ENCODE data around the gene CLEC20A.

DNA sequence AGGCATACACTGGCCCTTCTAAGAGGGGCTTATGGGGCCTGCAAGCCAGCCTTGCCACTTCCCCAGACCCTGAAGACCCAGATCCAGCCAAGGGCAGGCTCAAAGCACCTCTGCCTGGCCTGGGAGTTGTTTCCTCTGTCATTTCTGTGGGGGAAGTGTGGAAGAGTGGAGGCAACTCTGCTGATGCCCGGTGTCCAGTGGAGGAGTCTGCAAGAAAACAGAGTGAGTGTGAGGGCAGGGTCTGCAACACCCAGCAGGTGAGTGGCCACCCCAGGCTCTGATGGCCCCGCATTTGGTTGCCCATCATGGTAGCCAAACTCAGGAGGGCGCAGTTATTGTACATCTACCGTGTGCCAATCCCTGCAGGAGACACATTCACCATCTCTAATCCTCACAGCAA is 8.4 kb downstream of the CLEC20A start:
- TF ChIP-seq CTCF (IDR thresholded peaks at IDR 0.05) (no peak), POLR2A (IDR thresholded peaks at IDR 0.05) (no peak)

All from adrenal gland (tissue), 5 donors.